CD4-positive, alpha-beta memory T cell (primary cell): ENCODE measurements around the gene RSBN1. TPM values are rescaled to one million over a fixed set of nuclear protein-coding genes. Genes with fewer than 3 reads are reported as not detected.

Experiments used
- CTCF ChIA-PET: fragments of 350-600 bp; sonication (Branson Sonifier 250); formaldehyde crosslinking; loops from one replicate; lab custom pipeline; 2021; ENCODE audit warnings: inconsistent platforms; ENCODE audit not compliant: partially characterized antibody; lab: Charles Lee
- POLR2A ChIA-PET: fragments of 350-600 bp; sonication (Branson Sonifier 250); formaldehyde crosslinking; loops from one replicate; lab custom pipeline; 2021; ENCODE audit not compliant: partially characterized antibody; lab: Charles Lee
- DNase-seq, 5 donors: peaks; one replicate each; pipeline versions ENCODE4 v3.0.0 to v3.0.0-alpha.2; 2020 to 2022; ENCODE audit warnings: mixed read lengths in 1 of 5
- H3K27ac ChIP-seq: one replicate; pipeline ENCODE4 v1.7.0; 2013; ENCODE audit warnings: low read depth, low read length
- H3K27me3 ChIP-seq: 2 replicates; pipeline ENCODE4 v1.7.0; 2013; ENCODE audit warnings: mild to moderate bottlenecking, low read length, moderate library complexity; ENCODE audit not compliant: insufficient read depth
- H3K36me3 ChIP-seq: 2 replicates; pipeline ENCODE4 v1.7.0; 2013; ENCODE audit warnings: mild to moderate bottlenecking, low read length, moderate library complexity; ENCODE audit not compliant: insufficient read depth
- H3K4me1 ChIP-seq: 2 replicates; pipeline ENCODE4 v1.7.0; 2013; ENCODE audit warnings: mild to moderate bottlenecking, low read length, moderate library complexity; ENCODE audit not compliant: insufficient read depth
- H3K4me3 ChIP-seq, 2 donors: one replicate each; pipeline ENCODE4 v1.7.0; 2013; ENCODE audit warnings: low read length in 2 of 2, mild to moderate bottlenecking in 1 of 2
- H3K9me3 ChIP-seq, 2 donors: one replicate each; pipeline ENCODE4 v1.7.0; 2013; ENCODE audit warnings: low read length in 2 of 2, control low read depth in 1 of 2; ENCODE audit not compliant: control insufficient read depth in 1 of 2
- H3K27ac Mint-ChIP-seq, 7 donors: one replicate each; pipeline ENCODE4 v1.8.0; 2020 to 2021; ENCODE audit warnings: mixed read lengths in 7 of 7, mild to moderate bottlenecking in 6 of 7, inconsistent platforms in 3 of 7, moderate library complexity in 3 of 7
- H3K27me3 Mint-ChIP-seq, 2 donors: one replicate each; pipeline ENCODE4 v1.8.0; 2020 to 2021; ENCODE audit warnings: mixed read lengths in 2 of 2
- H3K36me3 Mint-ChIP-seq, 2 donors: one replicate each; pipeline ENCODE4 v1.8.0; 2020 to 2021; ENCODE audit warnings: mixed read lengths in 2 of 2, inconsistent platforms in 1 of 2, mild to moderate bottlenecking in 1 of 2
- H3K4me1 Mint-ChIP-seq, 4 donors: one replicate each; pipeline ENCODE4 v1.8.0; 2020 to 2021; ENCODE audit warnings: mixed read lengths in 4 of 4, mild to moderate bottlenecking in 1 of 4
- H3K4me3 Mint-ChIP-seq, 8 donors: one replicate each; pipeline ENCODE4 v1.8.0; 2020 to 2021; ENCODE audit warnings: mixed read lengths in 8 of 8, mild to moderate bottlenecking in 7 of 8, moderate library complexity in 6 of 8, inconsistent platforms in 3 of 8
- H3K9me3 Mint-ChIP-seq, 8 donors: one replicate each; pipeline ENCODE4 v1.8.0; 2020 to 2021; ENCODE audit warnings: mixed read lengths in 8 of 8, mild to moderate bottlenecking in 5 of 8, inconsistent platforms in 3 of 8, moderate library complexity in 1 of 8
- intact Hi-C: fragments of 100-400 bp; cut with micrococcal nuclease; formaldehyde crosslinking; loops from one replicate; pipeline ENCODE4 v1.15.1; 2023
- polyA plus RNA-seq, 2 donors: library from polyadenylated mRNA; unstranded; fragments of 300-500 nt; fragmentation: Illumina TruSeq; gene quantifications; one replicate each; pipeline ENCODE4 v1.2.3, GENCODE V29; 2021
- total RNA-seq, 2 experiments: library from RNA; stranded (reverse); gene quantifications; one replicate each; pipeline ENCODE4 v1.2.3, GENCODE V29; 2021

RSBN1 gene
- total and polyA plus RNA-seq, 4 experiments from 2014 or later, result 41.1 to 60.2 (median 55.3) TPM

GRCh38 chr1:113751516-113751915 lies 60.8 kb downstream of the RSBN1 start:
- H3K4me3 ChIP-seq, result no peak overlapping the region
- H3K36me3 ChIP-seq, result no peaks in the 10 kb centered on the region
- Mint-ChIP-seq H3K36me3 (peaks cover 8 to 14% of the 10 kb centered on the region in 2 donors), H3K27ac (no peak overlapping the region), H3K4me3 (no peak overlapping the region), H3K4me1 (peaks cover 4 to 13% (median 9%) of the 10 kb centered on the region in 4 donors), H3K27me3 (no peaks in the 10 kb centered on the region), H3K9me3 (no peaks in the 10 kb centered on the region)
- intact Hi-C loops, result no loop called here
- no peaks in the 10 kb centered on the region for H3K9me3 ChIP-seq
- ChIA-PET CTCF (no interaction called here), POLR2A (no interaction called here)
- no peaks in the 10 kb centered on the region for H3K27me3 ChIP-seq
- DNase-seq, result no peak
- no peak overlapping the region for H3K27ac ChIP-seq
- H3K4me1 ChIP-seq, result no peaks in the 10 kb centered on the region

- no peaks in the 10 kb centered on the region for H3K36me3 ChIP-seq
- no peaks in the 10 kb centered on the region for H3K4me1 ChIP-seq
- Mint-ChIP-seq H3K4me3 (no peak overlapping the region), H3K27me3 (no peaks in the 10 kb centered on the region), H3K9me3 (no peaks in the 10 kb centered on the region), H3K27ac (no peak overlapping the region), H3K4me1 (peaks cover 3 to 9% (median 7%) of the 10 kb centered on the region in 4 donors), H3K36me3 (peaks cover 8 to 14% of the 10 kb centered on the region in 2 donors)
- ChIA-PET POLR2A (no interaction called here), CTCF (no interaction called here)
- DNase-seq, result no peak
- H3K27me3 ChIP-seq, result no peaks in the 10 kb centered on the region
- intact Hi-C loops, result no loop called here
- H3K27ac ChIP-seq, result no peak overlapping the region
- no peak overlapping the region for H3K4me3 ChIP-seq
- no peaks in the 10 kb centered on the region for H3K9me3 ChIP-seq
Observed at GRCh38 chr1:113751114-113751513, 61.2 kb downstream of the RSBN1 start.

GRCh38 chr1:113749402-113749801 lies 62.9 kb downstream of the RSBN1 start:
- peak overlapping the region in 1 of 7 donors; percentile 14 for H3K27ac Mint-ChIP-seq

GRCh38 chr1:113747376-113747775 lies 64.9 kb downstream of the RSBN1 start:
- H3K4me3 Mint-ChIP-seq, result no peak overlapping the region
- intact Hi-C loops, result no loop called here
- H3K27ac ChIP-seq, result no peak overlapping the region
- no peak overlapping the region for H3K4me3 ChIP-seq
- peaks cover 0 to 7% (median 4%) of the 10 kb centered on the region in 4 donors for H3K4me1 Mint-ChIP-seq
- POLR2A ChIA-PET, result interaction anchor here (0.7 to 1.8 kb wide), 2 partner anchors 13 to 65 kb away, joined by 3 to 7 read pairs; partner anchors contain the start of gene RSBN1
- DNase-seq, result no peak
- H3K27ac Mint-ChIP-seq, result peak overlapping the region in 1 of 7 donors; percentile 44
- H3K9me3 Mint-ChIP-seq, result no peaks in the 10 kb centered on the region
- H3K9me3 ChIP-seq, result no peaks in the 10 kb centered on the region
- no peaks in the 10 kb centered on the region for H3K27me3 ChIP-seq
- peaks cover 8 to 11% of the 10 kb centered on the region in 2 donors for H3K36me3 Mint-ChIP-seq
- no peaks in the 10 kb centered on the region for H3K4me1 ChIP-seq
- H3K36me3 ChIP-seq, result no peaks in the 10 kb centered on the region
- CTCF ChIA-PET, result no interaction called here
- no peaks in the 10 kb centered on the region for H3K27me3 Mint-ChIP-seq

More at GRCh38 chr1:113749402-113749801, 62.9 kb downstream of the RSBN1 start:
- no peaks in the 10 kb centered on the region for H3K4me1 ChIP-seq
- no peaks in the 10 kb centered on the region for H3K36me3 ChIP-seq
- no peaks in the 10 kb centered on the region for H3K27me3 ChIP-seq
- CTCF ChIA-PET, result interaction anchor here (1.2 kb wide), 1 partner anchor 1031 kb away, joined by 3 read pairs; no protein-coding TSS in a partner anchor
- Mint-ChIP-seq H3K4me1 (peaks cover 0 to 6% (median 2%) of the 10 kb centered on the region in 4 donors), H3K4me3 (no peak overlapping the region), H3K9me3 (no peaks in the 10 kb centered on the region), H3K27me3 (no peaks in the 10 kb centered on the region), H3K36me3 (peaks cover 8 to 11% of the 10 kb centered on the region in 2 donors)
- H3K27ac ChIP-seq, result no peak overlapping the region
- no peak for DNase-seq
- no peaks in the 10 kb centered on the region for H3K9me3 ChIP-seq
- intact Hi-C loops, result no loop called here
- POLR2A ChIA-PET, result no interaction called here
- no peak overlapping the region for H3K4me3 ChIP-seq

GRCh38 chr1:113745425-113745824 lies 66.9 kb downstream of the RSBN1 start:
- intact Hi-C loops, result no loop called here
- POLR2A ChIA-PET, result interaction anchor here (0.7 kb wide), 1 partner anchor 42 kb away, joined by 3 read pairs; no protein-coding TSS in a partner anchor
- H3K4me1 Mint-ChIP-seq, result peaks cover 0 to 7% (median 4%) of the 10 kb centered on the region in 4 donors
- peak overlapping the region in 3 of 7 donors; percentile 32 to 51 (median 32) for H3K27ac Mint-ChIP-seq
- no peaks in the 10 kb centered on the region for H3K9me3 Mint-ChIP-seq
- H3K36me3 Mint-ChIP-seq, result peaks cover 8 to 11% of the 10 kb centered on the region in 2 donors
- no peaks in the 10 kb centered on the region for H3K36me3 ChIP-seq
- H3K4me3 Mint-ChIP-seq, result no peak overlapping the region
- no peaks in the 10 kb centered on the region for H3K27me3 Mint-ChIP-seq
- CTCF ChIA-PET, result no interaction called here
- DNase-seq, result no peak
- no peaks in the 10 kb centered on the region for H3K27me3 ChIP-seq
- H3K4me3 ChIP-seq, result no peak overlapping the region
- H3K27ac ChIP-seq, result no peak overlapping the region
- no peaks in the 10 kb centered on the region for H3K9me3 ChIP-seq
- H3K4me1 ChIP-seq, result no peaks in the 10 kb centered on the region

- ChIA-PET POLR2A (no interaction called here), CTCF (no interaction called here)
- H3K27ac ChIP-seq, result no peak overlapping the region
- Mint-ChIP-seq H3K27ac (peak overlapping the region in 1 of 7 donors; percentile 14), H3K27me3 (no peaks in the 10 kb centered on the region), H3K4me3 (no peak overlapping the region), H3K36me3 (peaks cover 2 to 5% of the 10 kb centered on the region in 2 donors), H3K9me3 (no peaks in the 10 kb centered on the region), H3K4me1 (peaks cover 0 to 7% (median 4%) of the 10 kb centered on the region in 4 donors)
- no peaks in the 10 kb centered on the region for H3K4me1 ChIP-seq
- no peak overlapping the region for H3K4me3 ChIP-seq
- H3K36me3 ChIP-seq, result no peaks in the 10 kb centered on the region
- DNase-seq, result no peak
- no peaks in the 10 kb centered on the region for H3K9me3 ChIP-seq
- intact Hi-C loops, result no loop called here
- H3K27me3 ChIP-seq, result no peaks in the 10 kb centered on the region
Observed at GRCh38 chr1:113744114-113744513, 68.2 kb downstream of the RSBN1 start.

GRCh38 chr1:113742515-113742914 lies 69.8 kb downstream of the RSBN1 start:
- H3K4me3 Mint-ChIP-seq, result no peak overlapping the region
- H3K27me3 Mint-ChIP-seq, result no peaks in the 10 kb centered on the region
- H3K9me3 Mint-ChIP-seq, result no peaks in the 10 kb centered on the region
- peaks cover 0 to 1% of the 10 kb centered on the region in 2 donors for H3K36me3 Mint-ChIP-seq
- Histone ChIP-seq H3K4me1 (no peaks in the 10 kb centered on the region), H3K4me3 (no peak overlapping the region), H3K36me3 (no peaks in the 10 kb centered on the region), H3K9me3 (no peaks in the 10 kb centered on the region), H3K27me3 (no peaks in the 10 kb centered on the region), H3K27ac (no peak overlapping the region)
- intact Hi-C loops, result no loop called here
- ChIA-PET POLR2A (interaction anchor here (1.1 to 1.4 kb wide), 2 partner anchors 17 to 70 kb away, joined by 3 to 5 read pairs; partner anchors contain the start of genes PHTF1 and RSBN1), CTCF (interaction anchor here (1.0 kb wide), 1 partner anchor 93 kb away, joined by 3 read pairs; no protein-coding TSS in a partner anchor)
- H3K4me1 Mint-ChIP-seq, result peaks cover 0 to 7% (median 4%) of the 10 kb centered on the region in 4 donors
- peak overlapping the region in 4 of 7 donors; percentile 43 to 65 (median 54) for H3K27ac Mint-ChIP-seq
- no peak for DNase-seq
